ENCODE data around the gene RSBN1L. TPM values are rescaled to one million over a fixed set of nuclear protein-coding genes. Genes with fewer than 3 reads are reported as not detected.
A peak's percentile ranks its signal among the peaks of the same experiment; 100 is the strongest.

RSBN1L gene
- polyA plus RNA-seq, 2 of the 4 experiments (the other 2 are of a cell fraction): 11.1 to 13.0 TPM

- peaks cover 12% of the 10 kb centered on the region for H3K4me1 ChIP-seq
- FAIRE-seq: no peak
- no peak overlapping the region for H3K27ac ChIP-seq
- 91% methylated on average over 3 of the region's 3 CpGs for WGBS (ENCODE audit: missing lambda C conversion rate)
- ChIA-PET CTCF (interaction anchor here (1.2 to 1.6 kb wide), 2 partner anchors 12 to 14 kb away, joined by 3 to 4 read pairs; partner anchors contain the start of gene RSBN1L), POLR2A (no interaction called here)
- H3K4me3 ChIP-seq: no peak overlapping the region
- no peak for ATAC-seq
- no peak for TF ChIP-seq FOSB (CRISPR knock-in tag; IDR thresholded peaks at IDR 0.05)
- no peak for TF ChIP-seq CEBPB (IDR thresholded peaks at IDR 0.05)
- no peak for TF ChIP-seq ZC3H11A (IDR thresholded peaks at IDR 0.05)
- TF ChIP-seq KDM5A (IDR thresholded peaks at IDR 0.05): no peak
- TF ChIP-seq NPAS2 (CRISPR knock-in tag; IDR thresholded peaks at IDR 0.05; ENCODE audit: borderline replicate concordance): no peak
- no peak for TF ChIP-seq EP300 (IDR thresholded peaks at IDR 0.05)
- TF ChIP-seq, protein P1, sequence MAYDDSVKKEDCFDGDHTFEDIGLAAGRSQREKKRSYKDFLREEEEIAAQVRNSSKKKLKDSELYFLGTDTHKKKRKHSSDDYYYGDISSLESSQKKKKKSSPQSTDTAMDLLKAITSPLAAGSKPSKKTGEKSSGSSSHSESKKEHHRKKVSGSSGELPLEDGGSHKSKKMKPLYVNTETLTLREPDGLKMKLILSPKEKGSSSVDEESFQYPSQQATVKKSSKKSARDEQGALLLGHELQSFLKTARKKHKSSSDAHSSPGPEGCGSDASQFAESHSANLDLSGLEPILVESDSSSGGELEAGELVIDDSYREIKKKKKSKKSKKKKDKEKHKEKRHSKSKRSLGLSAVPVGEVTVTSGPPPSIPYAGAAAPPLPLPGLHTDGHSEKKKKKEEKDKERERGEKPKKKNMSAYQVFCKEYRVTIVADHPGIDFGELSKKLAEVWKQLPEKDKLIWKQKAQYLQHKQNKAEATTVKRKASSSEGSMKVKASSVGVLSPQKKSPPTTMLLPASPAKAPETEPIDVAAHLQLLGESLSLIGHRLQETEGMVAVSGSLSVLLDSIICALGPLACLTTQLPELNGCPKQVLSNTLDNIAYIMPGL (CRISPR knock-in tag; IDR thresholded peaks at IDR 0.05; ENCODE audit: borderline replicate concordance): no peak
- TF ChIP-seq ZNF302 (CRISPR knock-in tag; IDR thresholded peaks at IDR 0.05): no peak
- TF ChIP-seq HDAC2 (IDR thresholded peaks at IDR 0.05): no peak
- TF ChIP-seq SMC3 (IDR thresholded peaks at IDR 0.05): no peak
- no peak for TF ChIP-seq RFX5 (IDR thresholded peaks at IDR 0.05)
- TF ChIP-seq, protein P2, sequence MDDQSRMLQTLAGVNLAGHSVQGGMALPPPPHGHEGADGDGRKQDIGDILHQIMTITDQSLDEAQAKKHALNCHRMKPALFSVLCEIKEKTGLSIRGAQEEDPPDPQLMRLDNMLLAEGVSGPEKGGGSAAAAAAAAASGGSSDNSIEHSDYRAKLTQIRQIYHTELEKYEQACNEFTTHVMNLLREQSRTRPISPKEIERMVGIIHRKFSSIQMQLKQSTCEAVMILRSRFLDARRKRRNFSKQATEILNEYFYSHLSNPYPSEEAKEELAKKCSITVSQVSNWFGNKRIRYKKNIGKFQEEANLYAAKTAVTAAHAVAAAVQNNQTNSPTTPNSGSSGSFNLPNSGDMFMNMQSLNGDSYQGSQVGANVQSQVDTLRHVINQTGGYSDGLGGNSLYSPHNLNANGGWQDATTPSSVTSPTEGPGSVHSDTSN (IDR thresholded peaks at IDR 0.05): no peak
- TF ChIP-seq KDM1A (IDR thresholded peaks at IDR 0.05; ENCODE audit: low read depth): no peak
- H3K9me3 ChIP-seq: no peaks in the 10 kb centered on the region
- H3K4me2 ChIP-seq: no peak overlapping the region
- DNase-seq (ENCODE audit: low read depth in 1 of 2, low spot score in 1 of 2): no peak
These were observed 13.8 kb downstream of the RSBN1L start for GRCh38 chr7:77710067-77710466.

DNA sequence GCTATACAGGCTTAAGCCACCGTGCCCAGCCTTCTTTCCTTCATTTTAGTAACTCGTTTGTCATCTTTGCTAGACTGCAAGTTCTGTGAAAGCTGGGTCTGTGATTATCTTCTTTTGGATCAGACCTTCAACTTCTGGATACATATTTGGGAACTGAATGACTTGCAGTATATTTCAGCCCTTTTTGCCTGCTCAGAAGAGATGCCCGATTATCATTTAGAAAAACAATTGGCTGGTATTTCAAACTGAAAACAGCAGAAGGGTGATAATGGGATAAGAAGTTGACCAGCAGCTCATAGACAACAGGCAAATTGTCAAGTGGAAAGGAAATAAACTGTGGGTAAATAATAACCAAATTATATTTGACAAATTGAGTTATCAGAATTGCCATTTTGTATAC lies 14.6 kb downstream of the RSBN1L start:
- H3K27ac ChIP-seq: no peak overlapping the region
- no peak overlapping the region for H3K4me2 ChIP-seq
- H3K9me3 ChIP-seq: no peaks in the 10 kb centered on the region
- 92% methylated on average over 3 of the region's 3 CpGs for WGBS (ENCODE audit: missing lambda C conversion rate)
- TF ChIP-seq NFE2L2 (conservative IDR thresholded peaks at IDR 0.05; ENCODE audit: low read length) (0 out of 2 replicates have a peak, but pooled peaks have one; percentile 5), NR3C1 (IDR thresholded peaks at IDR 0.05) (no peak)
- POLR2A ChIA-PET: no interaction called here
- DNase-seq (ENCODE audit: low read depth in 1 of 2, low spot score in 1 of 2): no peak
- CTCF ChIA-PET: interaction anchor here (0.6 to 1.6 kb wide), 5 partner anchors 12 to 259 kb away, joined by 3 to 4 read pairs (median 3); partner anchors contain the start of gene RSBN1L
- no peak overlapping the region for H3K4me3 ChIP-seq
- no peak for ATAC-seq
- FAIRE-seq: no peak
- H3K4me1 ChIP-seq: peaks cover 13% of the 10 kb centered on the region

GRCh38 chr7:77714195-77714594 lies 17.9 kb downstream of the RSBN1L start:
- no peaks in the 10 kb centered on the region for H3K9me3 ChIP-seq
- 96% methylated on average over 2 of the region's 2 CpGs for WGBS (ENCODE audit: missing lambda C conversion rate)
- no peak overlapping the region for H3K4me2 ChIP-seq
- CTCF ChIA-PET: interaction anchor here (0.7 kb wide), 1 partner anchor 22 kb away, joined by 3 read pairs; no protein-coding TSS in a partner anchor
- peaks cover 13% of the 10 kb centered on the region for H3K4me1 ChIP-seq
- TF ChIP-seq PHF8 (IDR thresholded peaks at IDR 0.05; ENCODE audit: borderline replicate concordance, low read depth) (no peak), NR3C1 (IDR thresholded peaks at IDR 0.05) (no peak), ZFP36 (IDR thresholded peaks at IDR 0.05; ENCODE audit: borderline replicate concordance, partially characterized antibody) (no peak), CHD2 (IDR thresholded peaks at IDR 0.05; ENCODE audit: low read length, partially characterized antibody) (no peak), RARB (CRISPR knock-in tag; IDR thresholded peaks at IDR 0.05) (no peak), HOXA7 (CRISPR knock-in tag; IDR thresholded peaks at IDR 0.05) (no peak)
- TF ChIP-seq, protein P3, sequence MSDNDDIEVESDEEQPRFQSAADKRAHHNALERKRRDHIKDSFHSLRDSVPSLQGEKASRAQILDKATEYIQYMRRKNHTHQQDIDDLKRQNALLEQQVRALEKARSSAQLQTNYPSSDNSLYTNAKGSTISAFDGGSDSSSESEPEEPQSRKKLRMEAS (IDR thresholded peaks at IDR 0.05): no peak
- POLR2A ChIA-PET: interaction anchor here (0.6 kb wide), 1 partner anchor 1017 kb away, joined by 3 read pairs; no protein-coding TSS in a partner anchor
- DNase-seq (ENCODE audit: low read depth in 1 of 2, low spot score in 1 of 2) (no peak), FAIRE-seq (no peak), ATAC-seq (no peak)
- H3K4me3 ChIP-seq: no peak overlapping the region
- no peak overlapping the region for H3K27ac ChIP-seq
